DND-41 (cell line): ENCODE results near the gene CCDC158.

Source experiments
- CTCF ChIP-seq: IDR thresholded peaks from 2 replicates; pipeline ENCODE4 v1.5.1; 2012; ENCODE audit warnings: borderline replicate concordance, low read length, moderate library complexity, mild to moderate bottlenecking; ENCODE audit not compliant: poor library complexity, severe bottlenecking; ENCODE audit errors: extremely low read depth
- EZH2 ChIP-seq: IDR thresholded peaks from 3 replicates; pipeline ENCODE4 v1.6.1; 2012; ENCODE audit warnings: borderline replicate concordance, low read depth, mild to moderate bottlenecking, moderate library complexity, low read length, inconsistent platforms; ENCODE audit not compliant: severe bottlenecking

GRCh38 chr4:76301775-76302162, 119.2 kb downstream of the CCDC158 start:
- TF ChIP-seq CTCF (no peak), EZH2 (no peak)
